IMR-90 (cell line): Measurements from ENCODE around the gene IL18BP. TPM values are rescaled to one million over a fixed set of nuclear protein-coding genes. Genes with fewer than 3 reads are reported as not detected.

Experiments
- ATAC-seq: fragments of 200-7000 bp; cut with Tn5 transposase; 2 replicates; pipeline ENCODE4 v1.9.1; 2020; ENCODE audit warnings: low read depth, mild to moderate bottlenecking, moderate library complexity
- BruUV-seq: library from RNA; stranded (reverse); fragments of 400-500 nt; replicated peaks from 2 replicates; lab custom pipeline; 2021; lab: Mats Ljungman, UMichigan
- CTCF ChIA-PET: fragments of 300-600 bp; formaldehyde crosslinking; extraction: SDS; loops from one replicate; lab custom pipeline; 2021; ENCODE audit warnings: antibody characterized with exemption; lab: Yijun Ruan, JAX
- POLR2A ChIA-PET: fragments of 300-600 bp; sonication (Branson Sonifier 250); formaldehyde crosslinking; loops from one replicate; lab custom pipeline; 2022; ENCODE audit warnings: antibody characterized with exemption; ENCODE audit not compliant: unreplicated experiment; lab: Charles Lee
- DNase-seq: peaks from one replicate; pipeline ENCODE4 v3.0.0; 2013
- H2AFZ ChIP-seq: replicated peaks from 2 replicates; pipeline ENCODE3; 2013; ENCODE audit warnings: low read length, mild to moderate bottlenecking; ENCODE audit not compliant: poor library complexity
- H2AK5ac ChIP-seq: 2 replicates; pipeline ENCODE4 v1.6.1; 2013; ENCODE audit warnings: low read depth, low read length, inconsistent platforms
- H2AK9ac ChIP-seq: replicated peaks from 2 replicates; pipeline ENCODE3; 2013; ENCODE audit warnings: mild to moderate bottlenecking, low read depth, low read length, moderate library complexity; ENCODE audit not compliant: poor library complexity
- H2BK120ac ChIP-seq: 2 replicates; pipeline ENCODE4 v1.6.1; 2013; ENCODE audit warnings: low read depth, low read length, inconsistent platforms
- H2BK15ac ChIP-seq: 3 replicates; pipeline ENCODE4 v1.6.1; 2013; ENCODE audit warnings: low read depth, low read length, inconsistent platforms
- H2BK20ac ChIP-seq: 2 replicates; pipeline ENCODE4 v1.6.1; 2013; ENCODE audit warnings: low read depth, mild to moderate bottlenecking, inconsistent platforms, low read length, moderate library complexity
- H2BK5ac ChIP-seq: 2 replicates; pipeline ENCODE4 v1.6.1; 2013; ENCODE audit warnings: mild to moderate bottlenecking, low read depth, low read length, inconsistent platforms; ENCODE audit not compliant: poor library complexity, severe bottlenecking
- H3K14ac ChIP-seq: replicated peaks from 2 replicates; pipeline ENCODE4 v1.6.1; 2013; ENCODE audit warnings: low read depth, low read length, inconsistent platforms
- H3K18ac ChIP-seq: 2 replicates; pipeline ENCODE4 v1.6.1; 2013; ENCODE audit warnings: low read depth, low read length, control low read depth
- H3K23ac ChIP-seq: 2 replicates; pipeline ENCODE4 v1.6.1; 2013; ENCODE audit warnings: low read depth, low read length, inconsistent platforms
- H3K27ac ChIP-seq: 2 replicates; pipeline ENCODE4 v1.5.1; 2013; ENCODE audit warnings: mild to moderate bottlenecking, control low read depth, low read length; ENCODE audit not compliant: insufficient read depth
- H3K27me3 ChIP-seq: 2 replicates; pipeline ENCODE4 v1.6.1; 2013; ENCODE audit warnings: low read length; ENCODE audit not compliant: control insufficient read depth, insufficient read depth
- H3K36me3 ChIP-seq: 2 replicates; pipeline ENCODE4 v1.6.1; 2013; ENCODE audit warnings: low read length, mixed read lengths; ENCODE audit not compliant: control insufficient read depth, insufficient read depth
- H3K4ac ChIP-seq: 2 replicates; pipeline ENCODE4 v1.6.1; 2013; ENCODE audit warnings: low read depth, low read length, inconsistent platforms
- H3K4me1 ChIP-seq: 2 replicates; pipeline ENCODE4 v1.6.1; 2013; ENCODE audit warnings: low read length, mixed read lengths; ENCODE audit not compliant: control insufficient read depth, insufficient read depth
- H3K4me2 ChIP-seq: 2 replicates; pipeline ENCODE4 v1.6.1; 2013; ENCODE audit warnings: low read depth, mild to moderate bottlenecking, control low read depth, low read length, moderate library complexity
- H3K4me3 ChIP-seq: 2 replicates; pipeline ENCODE4 v1.5.1; 2013; ENCODE audit warnings: low read depth, mild to moderate bottlenecking, control low read depth, low read length, moderate library complexity; ENCODE audit not compliant: insufficient read depth
- H3K56ac ChIP-seq: 2 replicates; pipeline ENCODE4 v1.6.1; 2013; ENCODE audit warnings: low read length, inconsistent platforms; ENCODE audit not compliant: insufficient read depth; ENCODE audit errors: extremely low read depth
- H3K79me1 ChIP-seq, 2 experiments: 2 replicates each; pipeline ENCODE4 v1.6.1; 2013; ENCODE audit warnings: low read length in 2 of 2, inconsistent platforms in 1 of 2, low read depth in 1 of 2
- H3K9ac ChIP-seq: 2 replicates; pipeline ENCODE4 v1.6.1; 2013; ENCODE audit warnings: low read depth, low read length, control low read depth
- H3K9me1 ChIP-seq: 2 replicates; pipeline ENCODE4 v1.6.1; 2013; ENCODE audit warnings: low read length, inconsistent platforms; ENCODE audit not compliant: insufficient read depth
- H3K9me3 ChIP-seq: 2 replicates; pipeline ENCODE4 v1.6.1; 2013; ENCODE audit warnings: low read length; ENCODE audit not compliant: control insufficient read depth, insufficient read depth
- H4K20me1 ChIP-seq: 2 replicates; pipeline ENCODE4 v1.6.1; 2013; ENCODE audit warnings: low read length, inconsistent platforms; ENCODE audit not compliant: insufficient read depth
- H4K5ac ChIP-seq: 2 replicates; pipeline ENCODE4 v1.6.1; 2013; ENCODE audit warnings: mild to moderate bottlenecking, low read depth, low read length, control low read depth
- H4K8ac ChIP-seq, 2 experiments: 2 replicates each; pipeline ENCODE4 v1.6.1; 2013; ENCODE audit warnings: low read depth in 2 of 2, low read length in 2 of 2, control low read depth in 1 of 2, inconsistent platforms in 1 of 2
- H4K91ac ChIP-seq: 2 replicates; pipeline ENCODE4 v1.6.1; 2013; ENCODE audit warnings: low read depth, low read length, inconsistent platforms; ENCODE audit not compliant: insufficient read depth
- BHLHE40 ChIP-seq: fragments of 150-350 bp; IDR thresholded peaks from 2 replicates; pipeline ENCODE4 v1.6.1; 2016; ENCODE audit warnings: mild to moderate bottlenecking, low read depth, low read length
- CEBPB ChIP-seq: IDR thresholded peaks from 2 replicates; pipeline ENCODE4 v1.6.1; 2012; ENCODE audit warnings: low read depth, low read length, improper control_type of control experiment
- CHD1 ChIP-seq: IDR thresholded peaks from 2 replicates; pipeline ENCODE4 v1.6.1; 2012; ENCODE audit warnings: low read depth, low read length, improper control_type of control experiment
- FOS ChIP-seq: fragments of 150-350 bp; IDR thresholded peaks from 2 replicates; pipeline ENCODE4 v1.6.1; 2016; ENCODE audit warnings: low read depth, low read length
- MAFK ChIP-seq: IDR thresholded peaks from 2 replicates; pipeline ENCODE4 v1.6.1; 2012; ENCODE audit warnings: low read depth, low read length, improper control_type of control experiment
- MAZ ChIP-seq: IDR thresholded peaks from 2 replicates; pipeline ENCODE4 v1.6.1; 2012; ENCODE audit warnings: low read depth, mild to moderate bottlenecking, low read length, improper control_type of control experiment, moderate library complexity, borderline replicate concordance
- MXI1 ChIP-seq: IDR thresholded peaks from 2 replicates; pipeline ENCODE4 v1.6.1; 2012; ENCODE audit warnings: low read depth, mild to moderate bottlenecking, low read length, moderate library complexity, borderline replicate concordance
- NFE2L2 ChIP-seq: fragments of 150-350 bp; IDR thresholded peaks from 2 replicates; pipeline ENCODE4 v1.6.1; 2016; ENCODE audit warnings: low read depth, mild to moderate bottlenecking, low read length
- POLR2A ChIP-seq: IDR thresholded peaks from 2 replicates; pipeline ENCODE4 v1.6.1; 2012; ENCODE audit warnings: mild to moderate bottlenecking, low read depth, low read length
- RAD21 ChIP-seq: IDR thresholded peaks from 2 replicates; pipeline ENCODE4 v1.6.1; 2012; ENCODE audit warnings: low read length, improper control_type of control experiment
- RCOR1 ChIP-seq: IDR thresholded peaks from 2 replicates; pipeline ENCODE4 v1.6.1; 2012; ENCODE audit warnings: mild to moderate bottlenecking, low read length, improper control_type of control experiment; ENCODE audit not compliant: insufficient replicate concordance
- RFX5 ChIP-seq: IDR thresholded peaks from 2 replicates; pipeline ENCODE4 v1.8.0; 2012; ENCODE audit warnings: low read depth, mild to moderate bottlenecking, low read length, moderate library complexity
- SMC3 ChIP-seq: fragments of 150-350 bp; IDR thresholded peaks from 2 replicates; pipeline ENCODE4 v1.6.1; 2016; ENCODE audit warnings: low read depth, mild to moderate bottlenecking, antibody characterized with exemption, low read length, moderate library complexity
- WGBS, 2 experiments: methylation state at CpG; one replicate each; pipeline versions ENCODE4 v1.1.5 to v1.1.7; 2013; ENCODE audit warnings: missing lambda C conversion rate in 2 of 2; ENCODE audit not compliant: insufficient read length in 1 of 2; ENCODE audit errors: extremely low coverage in 2 of 2; 5-methylcytosine and 5-hydroxymethylcytosine counted together
- dilution Hi-C: fragments of 300-500 bp; cut with HindIII; formaldehyde crosslinking; loops from one replicate; pipeline ENCODE4 v1.14.3; 2018; ENCODE audit warnings: low sequenced_read_pairs; ENCODE audit not compliant: unreplicated experiment
- in situ Hi-C: fragments of 300-500 bp; cut with MboI; formaldehyde crosslinking; loops from 3 replicates; pipeline ENCODE4 v1.14.3; 2019; ENCODE audit warnings: low sequenced_read_pairs, inconsistent platforms, mixed read lengths
- intact Hi-C: fragments of 100-400 bp; cut with micrococcal nuclease; formaldehyde crosslinking; loops from 2 replicates; pipeline ENCODE4 v1.10.0; 2022
- polyA plus RNA-seq, 3 experiments: library from polyadenylated mRNA; depleted of rRNA; stranded (reverse); fragments of >200 nt; gene quantifications; 2 replicates each; pipeline ENCODE4 v1.2.3, GENCODE V29; 2012; ENCODE audit warnings: low replicate concordance in 1 of 3
- total RNA-seq: library from RNA; depleted of rRNA; stranded (reverse); fragments of >200 nt; gene quantifications from 2 replicates; pipeline ENCODE4 v1.2.3, GENCODE V29; 2012
- TF ChIP-seq, protein P1 (sequence below): fragments of 150-350 bp; IDR thresholded peaks from 2 replicates; pipeline ENCODE4 v1.6.1; 2017; ENCODE audit warnings: mild to moderate bottlenecking, antibody characterized with exemption, low read length, low read depth
- TF ChIP-seq, protein P2 (sequence below): conservative IDR thresholded peaks from 2 replicates; pipeline ENCODE4 v1.5.1; 2012; ENCODE audit warnings: mild to moderate bottlenecking, low read depth, low read length, improper control_type of control experiment

Gene IL18BP
- total and polyA plus RNA-seq, 2 of the 4 experiments (the other 2 are of a cell fraction) = 0.90 to 3.2 TPM

DNA sequence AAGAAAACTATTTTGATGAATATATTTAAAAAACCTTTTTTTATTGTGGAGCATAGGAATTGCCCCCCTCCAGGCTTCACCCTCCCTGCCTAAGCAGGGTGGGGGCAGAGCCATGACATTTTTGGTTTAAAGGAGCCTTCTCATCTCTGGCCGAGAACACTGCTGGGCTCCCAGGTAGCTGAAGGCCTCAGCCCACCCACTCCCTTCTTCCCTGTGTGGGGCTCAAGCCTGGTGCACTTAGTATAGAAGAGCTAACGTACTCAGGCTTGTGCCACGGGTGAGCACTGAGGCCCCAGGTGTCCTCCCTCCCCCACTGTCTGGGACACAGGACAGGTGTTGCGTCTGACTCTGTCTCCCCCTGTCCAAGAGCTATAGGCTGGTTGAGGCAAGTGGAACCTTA lies 2.2 kb upstream of the IL18BP start:
- intact Hi-C loops (no loop called here), in situ Hi-C loops (no loop called here), dilution Hi-C loops (no loop called here)
- Histone ChIP-seq H4K5ac (no peak overlapping the region), H3K4me1 (peaks cover 6% of the 10 kb centered on the region), H3K79me1 (peaks cover 2 to 21% of the 10 kb centered on the region in 2 experiments; a peak in 2 of 4 replicates), H4K20me1 (peaks cover 15% of the 10 kb centered on the region), H3K56ac (no peak overlapping the region), H3K9me1 (peaks cover 14% of the 10 kb centered on the region), H2BK15ac (no peak overlapping the region), H3K9me3 (no peaks in the 10 kb centered on the region), H3K23ac (no peak overlapping the region), H3K4me3 (no peak overlapping the region), H3K18ac (no peak overlapping the region), H3K4me2 (no peak overlapping the region), H2AFZ (no peak overlapping the region), H3K27me3 (no peaks in the 10 kb centered on the region), H3K14ac (no peak overlapping the region), H4K8ac (no peak overlapping the region), H2BK5ac (no peak overlapping the region), H2BK20ac (no peak overlapping the region), H3K27ac (no peak overlapping the region), H2AK5ac (no peak overlapping the region), H3K4ac (no peak overlapping the region), H2BK120ac (no peak overlapping the region), H3K36me3 (peaks cover 16% of the 10 kb centered on the region), H4K91ac (no peak overlapping the region), H2AK9ac (no peak overlapping the region), H3K9ac (no peak overlapping the region)
- BruUV-seq = no TSS peak
- WGBS, 2 experiments = no CpG with 5 or more reads among the region's 4 CpGs
- no peak for TF ChIP-seq MAFK
- TF ChIP-seq CEBPB = no peak
- no peak for TF ChIP-seq FOS
- TF ChIP-seq POLR2A = no peak
- TF ChIP-seq, protein P1, sequence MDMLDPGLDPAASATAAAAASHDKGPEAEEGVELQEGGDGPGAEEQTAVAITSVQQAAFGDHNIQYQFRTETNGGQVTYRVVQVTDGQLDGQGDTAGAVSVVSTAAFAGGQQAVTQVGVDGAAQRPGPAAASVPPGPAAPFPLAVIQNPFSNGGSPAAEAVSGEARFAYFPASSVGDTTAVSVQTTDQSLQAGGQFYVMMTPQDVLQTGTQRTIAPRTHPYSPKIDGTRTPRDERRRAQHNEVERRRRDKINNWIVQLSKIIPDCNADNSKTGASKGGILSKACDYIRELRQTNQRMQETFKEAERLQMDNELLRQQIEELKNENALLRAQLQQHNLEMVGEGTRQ = no peak
- TF ChIP-seq NFE2L2 = no peak
- no peak for TF ChIP-seq SMC3
- TF ChIP-seq RFX5 = no peak
- TF ChIP-seq MAZ = no peak
- no peak for TF ChIP-seq MXI1
- TF ChIP-seq CHD1 = no peak
- no peak for TF ChIP-seq RAD21
- no peak for TF ChIP-seq RCOR1
- TF ChIP-seq, protein P2, sequence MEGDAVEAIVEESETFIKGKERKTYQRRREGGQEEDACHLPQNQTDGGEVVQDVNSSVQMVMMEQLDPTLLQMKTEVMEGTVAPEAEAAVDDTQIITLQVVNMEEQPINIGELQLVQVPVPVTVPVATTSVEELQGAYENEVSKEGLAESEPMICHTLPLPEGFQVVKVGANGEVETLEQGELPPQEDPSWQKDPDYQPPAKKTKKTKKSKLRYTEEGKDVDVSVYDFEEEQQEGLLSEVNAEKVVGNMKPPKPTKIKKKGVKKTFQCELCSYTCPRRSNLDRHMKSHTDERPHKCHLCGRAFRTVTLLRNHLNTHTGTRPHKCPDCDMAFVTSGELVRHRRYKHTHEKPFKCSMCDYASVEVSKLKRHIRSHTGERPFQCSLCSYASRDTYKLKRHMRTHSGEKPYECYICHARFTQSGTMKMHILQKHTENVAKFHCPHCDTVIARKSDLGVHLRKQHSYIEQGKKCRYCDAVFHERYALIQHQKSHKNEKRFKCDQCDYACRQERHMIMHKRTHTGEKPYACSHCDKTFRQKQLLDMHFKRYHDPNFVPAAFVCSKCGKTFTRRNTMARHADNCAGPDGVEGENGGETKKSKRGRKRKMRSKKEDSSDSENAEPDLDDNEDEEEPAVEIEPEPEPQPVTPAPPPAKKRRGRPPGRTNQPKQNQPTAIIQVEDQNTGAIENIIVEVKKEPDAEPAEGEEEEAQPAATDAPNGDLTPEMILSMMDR = no peak
- TF ChIP-seq BHLHE40 = no peak
- ChIA-PET CTCF (no interaction called here), POLR2A (no interaction called here)
- no peak for ATAC-seq
- no peak for DNase-seq
